Globus pallidus (tissue), 1 donor: ENCODE data around the gene TRIM47.
A peak's percentile ranks its signal among the peaks of the same experiment; 100 is the strongest.
"Not testable (repeated sequence)": the region's sequence is repeated elsewhere in the genome, so short reads cannot be mapped to it uniquely, and the experiment has no call there.

Experiments
- DNase-seq: peaks from one replicate; pipeline ENCODE4 v3.0.0-alpha.2; 2015; ENCODE audit warnings: low spot score

TRIM47 gene

DNA sequence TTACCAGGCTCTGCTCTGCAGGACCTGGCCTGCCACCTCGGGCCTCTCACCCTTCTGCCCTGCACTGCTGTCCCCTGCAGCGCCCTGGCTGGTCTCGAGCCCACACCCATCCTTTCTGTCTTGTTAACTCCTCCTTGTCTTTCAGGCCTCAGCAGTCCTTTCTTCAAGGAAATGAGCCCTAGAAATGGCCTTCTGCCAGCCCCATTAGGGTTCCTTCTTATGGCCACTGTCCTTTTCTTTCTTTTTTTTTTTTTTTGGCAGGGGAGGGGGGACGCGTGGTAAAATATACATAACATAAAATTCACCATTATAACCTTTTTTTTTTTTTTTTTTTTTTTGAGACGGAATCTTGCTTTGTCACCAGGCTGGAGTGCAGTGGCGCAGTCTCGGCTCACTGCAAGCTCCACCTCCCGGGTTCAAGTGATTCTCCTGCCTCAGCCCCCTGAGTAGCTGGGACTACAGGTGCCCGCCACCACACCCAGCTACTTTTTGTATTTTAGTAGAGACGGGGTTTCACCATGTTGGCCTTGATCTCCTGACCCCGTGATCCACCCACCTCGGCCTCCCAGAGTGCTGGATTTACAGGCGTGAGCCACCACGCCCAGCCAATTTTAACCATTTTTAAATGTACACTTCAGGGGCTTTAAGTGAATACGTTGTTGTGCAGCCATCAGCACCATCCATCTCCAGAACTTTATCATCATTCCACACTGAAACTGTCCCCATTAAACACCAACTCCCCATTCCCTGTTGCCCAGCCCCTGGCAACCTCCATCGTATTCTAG is 12.8 kb downstream of the TRIM47 start:
- DNase-seq = not testable (repeated sequence)

DNA sequence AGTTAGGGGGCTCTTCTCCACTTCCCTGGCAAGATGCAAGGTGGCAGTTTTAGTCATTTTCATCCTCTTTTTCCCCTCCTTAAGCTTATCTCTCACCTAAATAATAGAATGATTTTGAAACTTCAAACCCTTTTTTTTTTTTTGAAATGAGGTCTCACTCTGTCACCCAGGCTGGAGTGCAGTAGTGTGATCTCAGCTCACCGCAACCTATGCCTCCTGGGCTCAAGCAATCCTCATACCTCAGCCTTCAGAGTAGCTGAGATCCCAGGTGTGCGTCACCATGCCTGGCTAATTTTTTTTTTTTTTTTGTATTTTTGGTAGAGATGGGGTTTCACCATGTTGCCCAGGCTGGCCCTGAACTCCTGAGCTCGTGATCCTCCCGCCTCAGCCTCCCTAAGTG is 13.5 kb downstream of the TRIM47 start:
- not testable (repeated sequence) for DNase-seq

DNA sequence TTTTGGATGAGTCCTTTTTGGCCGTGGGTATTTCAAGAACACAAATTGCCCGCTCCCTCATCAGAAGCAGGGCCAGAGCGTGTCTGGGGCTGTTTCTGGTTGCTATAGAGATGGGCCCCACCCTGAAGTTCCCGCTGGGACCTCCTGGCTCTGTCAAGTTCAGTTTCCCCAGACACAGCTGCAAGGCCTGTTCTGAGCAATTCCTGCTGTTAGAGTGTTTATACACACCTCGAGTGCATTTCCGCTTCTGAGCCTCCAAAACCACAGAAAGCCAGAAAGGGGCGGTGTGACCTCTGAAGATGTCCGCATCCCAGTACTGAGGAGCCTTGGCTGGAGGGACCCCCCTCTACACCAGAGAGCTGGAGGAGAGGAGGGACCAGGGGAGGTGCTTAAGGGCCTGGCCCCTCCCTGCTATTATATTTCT is 13.9 kb downstream of the TRIM47 start:
- no peak for DNase-seq

DNA sequence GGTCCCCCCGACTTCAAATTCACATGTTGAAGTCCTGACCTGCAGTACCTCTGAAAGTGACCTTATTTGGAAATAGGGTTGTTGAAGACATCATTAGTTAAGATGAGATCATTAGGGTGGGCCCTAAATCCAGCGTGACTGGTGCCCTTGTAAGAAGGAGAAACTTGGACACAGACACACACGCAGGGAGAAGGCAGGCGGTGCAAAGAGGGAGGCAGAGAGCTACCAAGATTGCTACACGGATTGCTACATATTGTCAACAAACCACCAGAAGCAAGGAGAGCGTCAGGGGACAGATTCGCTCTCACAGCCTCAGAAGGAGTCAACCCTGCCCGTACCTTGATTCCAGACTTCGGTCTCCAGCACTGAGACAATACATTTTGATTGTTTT is 16.5 kb downstream of the TRIM47 start:
- no peak for DNase-seq

DNA sequence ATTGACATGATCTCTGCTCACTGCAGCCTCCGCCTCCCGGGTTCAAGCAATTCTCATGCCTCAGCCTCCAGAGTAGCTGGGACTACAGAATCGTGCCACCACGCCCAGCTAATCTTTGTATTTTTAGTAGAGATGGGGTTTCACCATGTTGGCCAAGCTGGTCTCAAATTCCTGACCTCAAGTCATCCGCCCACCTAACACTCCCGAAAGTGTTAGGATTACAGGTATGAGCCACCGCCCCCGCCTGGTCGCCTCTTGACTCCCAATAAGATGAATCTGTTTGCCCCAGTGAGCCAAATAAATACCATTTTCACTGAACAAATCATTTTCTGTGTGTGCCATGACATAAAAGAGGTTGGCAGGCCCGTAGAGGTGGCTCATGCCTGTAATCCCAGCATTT is 19.0 kb downstream of the TRIM47 start:
- DNase-seq = not testable (repeated sequence)

DNA sequence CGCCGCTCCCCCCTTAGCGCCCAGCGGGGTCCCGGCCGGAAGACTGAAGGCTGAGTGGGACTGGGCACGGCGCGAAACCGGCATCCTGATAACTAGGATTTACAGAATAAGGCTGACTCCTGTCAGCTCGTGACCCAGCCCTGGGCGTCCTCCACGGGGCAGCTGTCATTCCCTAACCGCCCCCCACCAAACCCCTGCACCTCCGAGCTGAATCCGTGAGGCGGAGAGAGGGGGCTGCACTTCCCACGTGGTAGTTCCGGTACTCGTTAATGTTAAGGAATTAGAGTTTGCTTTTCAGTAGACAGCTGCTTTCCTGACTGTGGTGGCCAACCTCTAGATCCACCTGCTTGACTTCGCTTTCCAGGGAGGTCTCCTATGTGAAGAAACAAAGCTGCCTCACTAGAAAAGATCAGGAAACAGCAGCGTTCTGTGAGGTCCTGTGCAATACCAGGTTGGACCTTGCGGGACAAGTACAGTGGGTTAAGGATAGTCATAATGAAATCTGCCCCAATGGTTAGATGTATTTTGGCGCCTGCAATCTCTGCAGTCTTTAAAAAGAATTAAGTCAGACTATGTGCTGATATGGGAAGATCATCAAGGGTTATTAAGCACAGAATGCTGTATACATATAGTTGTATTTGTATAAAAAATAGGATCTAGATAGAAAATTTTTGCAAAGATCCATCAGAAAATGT is 22.2 kb downstream of the TRIM47 start:
- DNase-seq = no peak

DNA sequence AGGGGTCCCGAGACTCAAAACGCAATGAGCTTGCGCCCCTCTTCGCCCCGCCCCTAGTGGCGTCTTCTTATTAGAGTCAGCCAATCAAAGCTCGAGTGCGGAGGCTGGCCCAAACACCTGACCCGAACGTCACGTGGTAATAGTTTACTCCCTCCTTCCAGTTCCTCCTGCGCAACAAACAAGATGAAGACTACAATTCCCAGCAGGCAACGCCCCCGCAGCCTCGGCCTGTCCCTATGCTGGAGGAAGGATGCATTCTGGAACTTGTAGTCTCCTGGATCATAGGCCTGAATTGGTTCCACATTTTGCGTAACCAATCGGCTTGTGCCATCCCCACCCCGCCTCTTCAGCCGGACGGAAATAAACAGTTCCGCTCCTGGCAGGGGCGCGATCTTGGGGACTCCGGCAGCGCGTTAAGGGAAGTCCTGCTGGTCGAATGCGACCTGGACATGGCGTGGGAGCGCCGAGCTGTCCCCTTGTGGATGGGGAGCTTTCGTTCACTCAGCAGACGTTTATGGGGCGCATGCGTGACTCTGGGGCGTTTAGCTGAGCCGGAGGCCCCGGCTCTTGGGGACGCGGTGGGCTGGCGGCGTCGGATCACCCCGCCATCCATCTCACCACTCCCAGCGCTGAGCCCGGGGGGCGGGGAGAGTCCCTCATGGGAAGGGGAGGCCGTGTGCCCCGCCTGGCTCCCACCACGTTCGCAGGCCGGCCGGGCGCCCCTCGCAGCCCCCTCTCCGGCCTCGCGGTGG is 22.9 kb downstream of the TRIM47 start, which contains the start of gene WBP2:
Gene WBP2 (minus strand): TSS at position 26 of the 752 bp plus-strand sequence. CDS start 38 bp downstream, outside the sequence.
- DNase-seq = peak; percentile 100

DNA sequence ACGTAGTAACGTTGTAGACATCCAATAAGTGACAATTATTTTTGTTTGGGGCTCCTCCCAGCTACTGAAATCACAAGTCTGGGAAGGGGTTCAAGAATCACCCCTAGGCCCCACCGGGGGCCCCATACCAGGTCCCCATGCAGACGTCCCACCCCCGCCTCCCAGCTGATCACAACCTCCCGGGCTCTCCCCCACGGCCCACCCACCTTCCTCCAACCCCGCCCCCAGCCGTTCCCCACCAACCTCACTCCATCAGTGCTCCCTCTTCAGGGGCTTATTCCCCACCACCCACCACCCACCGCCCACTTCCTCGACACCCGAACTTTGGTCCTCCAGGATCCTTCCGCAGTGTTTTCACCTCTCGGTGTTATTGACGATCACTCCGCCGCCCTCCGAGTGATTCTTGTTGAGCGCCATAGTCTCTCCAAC is 23.5 kb downstream of the TRIM47 start:
- no peak for DNase-seq

DNA sequence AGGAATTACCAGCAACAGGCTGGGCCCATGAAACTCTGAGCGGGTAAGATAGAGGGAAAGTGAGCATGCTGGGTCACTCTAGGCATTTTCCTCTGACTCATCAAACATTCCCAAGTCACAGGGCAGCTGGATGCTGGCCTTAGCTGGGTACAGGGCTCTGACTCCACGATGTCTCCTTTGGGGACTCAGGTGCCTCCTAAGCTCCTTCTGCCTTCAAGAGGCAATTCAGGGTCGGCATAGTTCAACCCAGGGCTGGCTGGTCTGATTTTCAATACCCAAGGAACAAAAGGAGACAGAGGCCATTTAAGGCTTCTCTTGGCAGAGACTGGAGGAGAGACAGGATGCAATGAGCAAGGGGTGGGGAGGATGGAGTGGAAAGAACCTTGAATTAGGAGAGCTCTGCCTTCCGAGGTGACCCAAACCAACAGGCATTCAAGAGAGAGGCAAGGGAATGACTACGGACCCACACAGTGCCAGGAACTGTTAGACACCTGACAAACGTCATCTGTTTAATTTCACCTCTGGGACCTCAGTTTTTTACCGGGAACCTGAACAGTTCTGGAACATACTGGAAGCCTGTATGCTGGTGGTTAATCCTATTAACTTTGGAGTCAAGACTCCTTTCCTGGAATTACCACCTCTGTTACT is 24.2 kb downstream of the TRIM47 start:
- peak; percentile 41 for DNase-seq

DNA sequence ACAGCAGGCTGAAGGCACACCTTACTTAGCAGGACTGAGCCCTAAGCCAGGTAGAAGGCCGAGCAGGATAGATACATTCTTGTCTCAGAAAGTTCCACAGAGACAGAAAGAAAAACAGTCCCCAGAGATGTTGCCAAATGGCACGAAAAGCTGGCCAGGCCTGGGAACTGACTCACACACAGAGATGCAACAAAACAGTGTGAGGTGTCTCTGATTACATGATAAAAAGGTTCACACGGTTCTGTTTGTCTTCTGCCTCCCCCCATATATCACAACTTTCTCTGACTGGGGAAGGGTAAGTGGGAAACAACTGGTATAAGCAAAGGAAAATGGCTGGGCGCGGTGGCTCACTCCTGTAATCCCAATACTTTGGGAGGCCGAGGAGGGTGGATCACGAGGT is 24.9 kb downstream of the TRIM47 start:
- DNase-seq = no peak

DNA sequence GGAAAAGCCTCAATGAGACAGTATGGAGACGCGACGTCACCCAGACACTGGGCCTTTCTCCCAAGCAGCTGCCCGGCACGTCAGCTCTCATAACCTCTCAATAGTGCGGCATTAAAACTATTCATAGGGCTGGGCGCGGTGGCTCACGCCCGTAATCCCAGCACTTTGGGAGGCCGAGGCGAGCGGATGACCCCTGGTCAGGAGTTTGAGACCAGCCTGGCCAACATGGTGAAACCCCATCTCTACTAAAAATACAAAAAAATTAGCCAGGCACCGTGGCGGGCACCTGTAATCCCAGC is 26.7 kb downstream of the TRIM47 start:
- not testable (repeated sequence) for DNase-seq

DNA sequence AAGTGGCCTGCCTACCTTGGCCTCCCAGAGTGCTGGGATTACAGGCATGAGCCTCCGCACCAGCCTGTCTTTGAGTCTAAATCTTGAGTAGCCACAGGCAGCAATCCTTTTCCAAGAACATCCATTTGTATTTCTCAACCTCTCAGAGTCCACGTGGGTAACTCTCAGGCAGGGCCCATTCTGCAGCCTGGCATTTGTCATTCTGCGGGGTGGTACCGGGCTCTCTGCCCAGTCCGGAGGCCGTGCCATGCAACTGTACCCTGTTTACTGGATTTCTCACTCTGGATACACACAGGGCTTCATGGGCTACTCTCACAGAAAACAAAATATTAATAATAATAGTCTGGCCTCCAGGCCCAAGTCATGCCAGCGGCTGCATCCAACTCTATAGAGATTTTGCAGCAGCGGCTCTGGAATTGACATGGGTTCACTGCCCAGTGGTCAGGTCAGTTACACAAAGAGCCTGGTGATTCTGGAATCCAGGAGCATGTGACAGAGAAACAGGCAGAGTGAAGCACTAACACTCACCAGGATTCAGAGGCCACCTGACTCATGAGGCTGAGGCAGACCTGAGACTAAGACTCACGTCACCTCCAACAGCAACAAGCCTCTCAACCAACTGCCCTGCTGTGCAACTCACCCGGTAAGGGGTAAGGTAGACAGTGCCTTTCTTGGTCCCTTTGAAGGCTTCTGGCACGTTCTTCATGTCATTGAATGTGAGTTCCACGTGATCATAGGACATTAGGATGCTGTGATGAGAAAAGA is 27.3 kb downstream of the TRIM47 start:
- peak; percentile 76 for DNase-seq

DNA sequence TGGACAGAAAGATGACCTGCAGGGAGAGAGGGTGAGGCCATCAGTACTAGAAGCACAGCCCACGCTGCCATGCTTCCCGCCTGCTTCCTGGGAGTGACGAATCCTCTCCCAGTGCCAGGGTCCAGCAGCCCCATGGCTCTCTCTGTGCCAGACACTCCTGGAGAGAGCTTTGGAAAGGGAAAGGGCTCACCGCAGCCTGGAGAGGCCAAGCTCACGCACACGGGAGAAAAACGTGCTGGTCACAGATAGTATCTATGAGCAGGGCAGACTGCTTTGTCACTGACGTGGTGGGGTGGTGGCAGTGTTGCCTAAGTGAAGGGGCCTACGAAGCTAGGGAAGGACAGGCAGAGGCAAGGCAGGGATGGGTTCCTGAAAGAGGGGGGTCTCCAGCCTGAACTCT is 28.7 kb downstream of the TRIM47 start:
- no peak for DNase-seq

DNA sequence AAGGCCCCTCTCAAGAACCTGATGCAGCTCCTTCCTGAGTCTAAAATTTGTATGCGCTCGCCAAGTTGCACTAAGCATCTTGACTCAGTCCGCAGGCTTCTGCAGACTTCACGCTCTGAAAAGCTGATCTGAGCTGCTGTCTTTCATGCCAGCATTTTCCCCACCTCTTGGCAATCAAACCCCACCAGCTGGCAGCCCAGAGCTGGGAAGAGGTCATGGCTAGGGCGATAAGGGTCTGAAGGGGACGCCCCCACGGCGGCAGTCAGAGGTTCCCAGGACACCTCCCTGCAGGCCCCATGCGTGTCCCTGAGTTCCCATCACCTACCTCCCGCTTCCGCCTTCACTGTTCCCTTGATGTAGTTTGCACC is 29.1 kb downstream of the TRIM47 start:
- DNase-seq = no peak

DNA sequence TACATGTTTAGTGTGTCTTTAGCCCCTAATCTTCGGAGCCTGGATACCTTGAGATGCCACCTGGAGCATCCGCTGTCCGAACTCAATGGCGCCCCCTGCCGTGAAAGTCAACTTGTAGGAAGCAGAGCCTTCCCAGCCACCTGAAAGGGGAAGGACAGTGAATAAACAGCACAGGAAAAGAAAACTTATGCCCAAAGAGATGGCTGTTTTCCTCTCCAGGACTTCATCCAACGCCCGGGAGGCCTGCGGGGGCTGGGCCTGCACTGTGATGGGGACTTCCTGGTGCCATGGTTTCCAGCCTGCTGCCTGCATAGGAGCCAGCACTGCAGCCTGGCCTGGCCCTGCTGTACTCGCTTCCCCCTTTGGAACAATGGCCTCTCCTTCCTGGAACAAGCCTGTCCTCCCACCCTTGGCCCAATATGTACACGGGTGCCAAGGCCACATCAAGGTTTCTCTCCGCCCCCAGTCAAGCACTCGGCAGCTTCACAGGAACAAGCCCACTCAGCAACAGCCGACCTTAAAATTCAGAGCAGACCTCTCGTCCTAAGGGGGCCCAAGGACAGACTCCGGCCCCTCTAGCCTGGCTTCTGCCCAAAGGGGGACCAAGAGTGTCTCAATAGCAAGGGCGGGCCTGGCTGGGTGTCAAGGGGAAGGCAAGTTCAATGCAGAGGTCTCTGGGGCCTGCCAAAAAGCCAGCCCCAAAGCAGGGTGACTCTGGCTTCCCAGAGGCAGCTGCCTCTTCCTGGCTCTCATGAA is 29.7 kb downstream of the TRIM47 start:
- peak; percentile 76 for DNase-seq

DNA sequence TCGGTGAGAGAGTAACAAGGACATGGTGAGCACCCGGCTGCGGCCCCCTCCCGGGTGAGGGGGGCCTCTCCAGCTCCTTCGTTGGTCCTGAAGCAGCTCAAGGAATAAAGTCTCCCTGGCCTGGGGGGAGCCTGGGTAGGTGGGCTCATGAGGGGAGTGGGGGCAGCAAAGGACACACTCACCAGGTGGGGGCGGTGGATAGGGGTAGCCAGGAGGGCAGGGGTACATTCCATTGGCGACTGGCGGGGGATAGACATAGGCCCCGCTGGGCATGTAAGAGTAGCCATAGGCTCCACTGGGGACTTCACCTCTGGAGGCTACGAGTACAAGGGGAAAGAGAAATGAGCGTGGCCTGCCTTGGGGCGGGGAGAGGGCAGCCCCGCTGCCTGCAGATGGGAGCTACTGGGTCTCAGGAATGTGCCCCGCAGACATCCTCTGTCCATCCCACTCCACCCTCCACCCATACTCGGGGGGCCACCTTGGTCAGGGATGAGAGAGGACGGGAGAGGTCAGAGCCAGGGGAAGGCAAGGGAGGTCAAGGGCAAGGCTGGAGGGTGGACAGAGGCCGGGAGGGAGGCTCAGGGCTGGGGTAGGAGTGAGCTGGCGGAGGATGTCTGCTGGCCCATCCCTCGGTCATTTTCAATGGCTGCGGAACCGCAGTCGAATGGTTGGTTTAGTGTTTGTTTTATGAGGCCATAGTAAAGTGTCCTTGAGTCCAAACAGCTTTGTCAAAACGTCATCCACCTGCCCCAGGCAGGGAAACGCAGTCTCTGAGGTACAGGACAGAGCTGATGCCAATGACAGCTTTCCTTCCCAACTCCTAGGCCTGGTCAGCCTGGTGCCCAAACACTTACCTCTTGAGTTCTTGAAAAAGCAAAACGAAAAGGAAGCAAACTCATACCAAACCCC is 30.5 kb downstream of the TRIM47 start:
- DNase-seq = no peak

DNA sequence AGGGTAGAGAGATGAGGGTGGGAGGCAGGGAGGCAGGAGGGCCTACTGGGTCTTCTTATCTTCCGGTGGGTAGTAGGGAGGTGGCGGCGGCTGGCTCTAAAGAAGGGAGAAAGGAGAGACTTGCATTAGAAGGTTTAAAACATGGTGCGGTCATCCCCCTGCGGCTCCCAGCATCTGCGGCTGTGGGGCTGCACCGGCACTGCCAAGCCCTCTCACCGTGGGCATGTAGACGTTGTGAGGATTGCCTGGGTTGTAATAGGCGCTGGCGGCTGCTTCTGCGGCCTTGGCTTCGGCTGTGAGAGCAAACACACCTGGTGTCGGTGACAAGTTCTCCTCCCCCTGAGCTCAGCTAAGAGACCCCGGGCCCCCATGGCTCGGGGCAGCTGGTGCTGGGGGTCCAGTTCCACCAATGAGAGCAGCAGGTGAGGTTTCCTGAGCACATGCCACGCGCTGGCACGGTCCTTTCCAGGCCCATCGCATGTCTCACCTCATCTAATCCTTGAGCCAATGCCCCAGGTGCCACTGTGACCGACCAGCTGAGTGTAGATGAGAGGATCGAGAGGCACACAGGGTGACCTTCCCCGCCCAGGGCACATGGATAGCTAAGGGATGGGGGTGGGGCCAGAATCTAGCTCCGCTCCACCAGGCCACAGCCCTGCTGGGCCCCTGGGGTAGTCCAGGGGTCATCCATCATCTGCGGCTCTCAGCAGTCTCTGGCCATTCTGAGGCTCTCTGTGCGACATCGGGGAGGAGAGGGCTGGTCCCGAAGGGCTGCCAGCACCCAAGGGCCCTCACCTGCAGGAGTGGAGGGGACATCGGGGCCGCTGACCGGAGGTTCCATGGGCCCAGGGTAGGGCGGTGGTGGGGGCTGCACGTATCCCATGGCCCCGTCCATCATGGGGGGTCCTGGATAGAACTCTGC is 31.4 kb downstream of the TRIM47 start:
- DNase-seq = no peak

DNA sequence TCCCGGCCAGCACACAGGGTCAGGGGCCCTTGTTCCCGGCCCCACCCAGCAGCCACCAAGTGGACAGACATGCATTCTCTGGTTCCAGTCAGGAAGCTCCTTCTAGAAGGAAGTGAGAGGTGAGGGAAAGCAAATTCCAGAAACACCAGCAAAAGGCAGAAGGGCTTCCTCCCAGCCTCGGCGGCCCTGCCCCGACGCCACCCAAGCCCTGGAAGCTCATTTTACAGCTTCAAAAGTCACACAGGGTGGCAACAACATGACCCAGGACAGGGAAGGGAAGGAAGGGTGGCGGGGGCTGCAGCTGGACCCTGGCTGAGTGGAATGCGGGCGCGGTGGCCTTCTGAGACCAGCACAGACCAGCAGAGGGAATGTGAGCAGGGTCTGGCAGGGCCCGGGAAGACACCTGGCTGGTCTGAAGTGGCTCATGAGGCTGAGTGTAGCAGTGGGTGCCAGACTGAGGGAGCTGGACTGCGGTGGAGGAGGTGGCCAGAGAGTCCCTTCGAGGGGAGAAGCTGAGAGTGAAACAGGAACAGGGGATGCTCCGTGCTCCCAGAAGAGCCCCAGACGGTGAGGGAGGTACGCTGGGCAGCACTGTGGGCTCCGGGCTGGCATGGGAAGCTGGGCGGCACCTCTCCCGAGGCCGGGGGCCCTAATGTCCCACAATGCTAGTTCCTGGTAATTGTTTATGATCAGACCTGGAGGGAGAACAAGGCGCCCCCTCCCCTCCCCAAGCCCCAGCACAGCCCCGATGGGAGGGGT is 32.3 kb downstream of the TRIM47 start:
- DNase-seq = no peak
